Stomach (tissue), 4 donors: ENCODE results near the gene TMBIM4.

Experiments
- POLR2A ChIP-seq, 4 donors: fragments of 450-650 bp; IDR thresholded peaks; one replicate each; pipeline ENCODE4 v1.6.1; 2016; ENCODE audit warnings: antibody characterized with exemption in 4 of 4, control low read depth in 2 of 4, mild to moderate bottlenecking in 1 of 4, moderate library complexity in 1 of 4
- TF ChIP-seq, protein P1 (sequence below), 7 experiments: fragments of 450-650 bp in 4 of 7; fragments of 200-600 bp in 3 of 7; sonication (generic) in 3 of 7; IDR thresholded peaks; one replicate each; pipeline ENCODE4 v1.5.1; 2016 to 2019; ENCODE audit warnings: antibody characterized with exemption in 7 of 7, control low read depth in 2 of 7, mild to moderate bottlenecking in 1 of 7

DNA sequence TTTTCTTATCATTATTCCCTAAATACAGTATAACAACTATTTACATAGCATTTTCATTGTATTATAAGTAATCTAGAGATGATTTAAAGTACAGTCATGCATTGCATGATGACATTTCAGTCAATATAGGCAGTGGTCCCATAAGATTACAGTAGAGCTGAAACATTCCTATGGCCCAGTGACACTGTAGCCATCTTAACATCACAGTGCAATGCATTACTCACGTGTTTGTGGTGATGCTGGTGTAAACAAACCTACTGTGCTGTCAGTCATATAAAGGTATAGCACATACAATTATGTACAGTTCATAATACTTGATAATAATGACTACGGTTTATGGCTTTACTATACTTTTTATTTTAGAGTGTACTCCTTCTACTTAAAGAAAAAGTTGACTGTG, 52.6 kb downstream of the TMBIM4 start:
- TF ChIP-seq, protein P1, sequence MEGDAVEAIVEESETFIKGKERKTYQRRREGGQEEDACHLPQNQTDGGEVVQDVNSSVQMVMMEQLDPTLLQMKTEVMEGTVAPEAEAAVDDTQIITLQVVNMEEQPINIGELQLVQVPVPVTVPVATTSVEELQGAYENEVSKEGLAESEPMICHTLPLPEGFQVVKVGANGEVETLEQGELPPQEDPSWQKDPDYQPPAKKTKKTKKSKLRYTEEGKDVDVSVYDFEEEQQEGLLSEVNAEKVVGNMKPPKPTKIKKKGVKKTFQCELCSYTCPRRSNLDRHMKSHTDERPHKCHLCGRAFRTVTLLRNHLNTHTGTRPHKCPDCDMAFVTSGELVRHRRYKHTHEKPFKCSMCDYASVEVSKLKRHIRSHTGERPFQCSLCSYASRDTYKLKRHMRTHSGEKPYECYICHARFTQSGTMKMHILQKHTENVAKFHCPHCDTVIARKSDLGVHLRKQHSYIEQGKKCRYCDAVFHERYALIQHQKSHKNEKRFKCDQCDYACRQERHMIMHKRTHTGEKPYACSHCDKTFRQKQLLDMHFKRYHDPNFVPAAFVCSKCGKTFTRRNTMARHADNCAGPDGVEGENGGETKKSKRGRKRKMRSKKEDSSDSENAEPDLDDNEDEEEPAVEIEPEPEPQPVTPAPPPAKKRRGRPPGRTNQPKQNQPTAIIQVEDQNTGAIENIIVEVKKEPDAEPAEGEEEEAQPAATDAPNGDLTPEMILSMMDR (IDR thresholded peaks at IDR 0.05) = no peak
- no peak for TF ChIP-seq POLR2A (IDR thresholded peaks at IDR 0.05)
